Neural progenitor cell (in vitro differentiated cells): ENCODE data around the gene DNAJC15. TPM values are rescaled to one million over a fixed set of nuclear protein-coding genes. Genes with fewer than 3 reads are reported as not detected.
A peak's percentile ranks its signal among the peaks of the same experiment; 100 is the strongest.
"Not testable (repeated sequence)": the region's sequence is repeated elsewhere in the genome, so short reads cannot be mapped to it uniquely, and the experiment has no call there.

Experiments used
- DNase-seq: peaks from one replicate; pipeline ENCODE4 v3.0.0-alpha.2; 2016; ENCODE audit warnings: low spot score
- H2AFZ ChIP-seq: fragments of 200-600 bp; sonication (generic); replicated peaks from 2 replicates; pipeline ENCODE4 v1.6.1; 2016; ENCODE audit warnings: antibody characterized with exemption
- H3F3A ChIP-seq: fragments of 200-600 bp; sonication (generic); 2 replicates; pipeline ENCODE4 v1.6.1; 2016; ENCODE audit warnings: antibody characterized with exemption, low read depth
- H3K27ac ChIP-seq: fragments of 200-600 bp; sonication (generic); 2 replicates; pipeline ENCODE4 v1.5.1; 2016; ENCODE audit warnings: mild to moderate bottlenecking
- H3K27me3 ChIP-seq: fragments of 200-600 bp; sonication (generic); 2 replicates; pipeline ENCODE4 v1.6.1; 2016; ENCODE audit warnings: mild to moderate bottlenecking, moderate library complexity
- H3K36me3 ChIP-seq: fragments of 200-600 bp; sonication (generic); 2 replicates; pipeline ENCODE4 v1.5.1; 2016
- H3K4me1 ChIP-seq: fragments of 200-600 bp; sonication (generic); 2 replicates; pipeline ENCODE4 v1.6.1; 2016; ENCODE audit warnings: mixed run types
- H3K4me2 ChIP-seq: fragments of 200-600 bp; sonication (generic); 2 replicates; pipeline ENCODE4 v1.6.1; 2016
- H3K4me3 ChIP-seq: fragments of 200-600 bp; sonication (generic); 2 replicates; pipeline ENCODE4 v1.5.1; 2016
- H3K79me2 ChIP-seq: fragments of 200-600 bp; sonication (generic); 2 replicates; pipeline ENCODE4 v1.6.1; 2016; ENCODE audit warnings: low read depth
- H3K9ac ChIP-seq: fragments of 200-600 bp; sonication (generic); 2 replicates; pipeline ENCODE4 v1.6.1; 2016
- H3K9me3 ChIP-seq: fragments of 200-600 bp; sonication (generic); 2 replicates; pipeline ENCODE4 v1.5.1; 2016; ENCODE audit warnings: low read depth
- H4K20me1 ChIP-seq: fragments of 200-600 bp; sonication (generic); 2 replicates; pipeline ENCODE4 v1.6.1; 2016; ENCODE audit warnings: low read depth
- H3K27ac Mint-ChIP-seq: 3 replicates; pipeline ENCODE4 v1.8.0; 2021; ENCODE audit warnings: mixed read lengths
- H3K27me3 Mint-ChIP-seq: 2 replicates; pipeline ENCODE4 v1.8.0; 2022; ENCODE audit warnings: low read depth, mild to moderate bottlenecking, inconsistent platforms, moderate library complexity, mixed read lengths; ENCODE audit not compliant: insufficient read depth
- H3K36me3 Mint-ChIP-seq: 3 replicates; pipeline ENCODE4 v1.8.0; 2021; ENCODE audit warnings: mixed read lengths
- H3K4me1 Mint-ChIP-seq: 3 replicates; pipeline ENCODE4 v1.8.0; 2021; ENCODE audit warnings: mixed read lengths
- H3K4me3 Mint-ChIP-seq: 3 replicates; pipeline ENCODE4 v1.8.0; 2021; ENCODE audit warnings: mild to moderate bottlenecking, moderate library complexity, mixed read lengths
- H3K9me3 Mint-ChIP-seq: 3 replicates; pipeline ENCODE4 v1.8.0; 2020; ENCODE audit warnings: mixed read lengths
- CTCF ChIP-seq: fragments of 200-600 bp; sonication (generic); IDR thresholded peaks from 2 replicates; pipeline ENCODE4 v1.5.1; 2017; ENCODE audit warnings: antibody characterized with exemption, mild to moderate bottlenecking
- EZH2 ChIP-seq: fragments of 200-600 bp; sonication (generic); IDR thresholded peaks from 2 replicates; pipeline ENCODE4 v1.6.1; 2017; ENCODE audit warnings: antibody characterized with exemption, mild to moderate bottlenecking, moderate library complexity
- EZH2phosphoT487 ChIP-seq: fragments of 200-600 bp; sonication (generic); IDR thresholded peaks from 2 replicates; pipeline ENCODE4 v1.6.1; 2017; ENCODE audit warnings: antibody characterized with exemption
- total RNA-seq: library from RNA; depleted of rRNA; stranded (reverse); fragments of >200 nt; gene quantifications from 2 replicates; pipeline ENCODE4 v1.2.3, GENCODE V29; 2015; ENCODE audit warnings: low replicate concordance

Gene DNAJC15
- total RNA-seq, 1 donor from 2014 or later: 3.2 TPM

DNA sequence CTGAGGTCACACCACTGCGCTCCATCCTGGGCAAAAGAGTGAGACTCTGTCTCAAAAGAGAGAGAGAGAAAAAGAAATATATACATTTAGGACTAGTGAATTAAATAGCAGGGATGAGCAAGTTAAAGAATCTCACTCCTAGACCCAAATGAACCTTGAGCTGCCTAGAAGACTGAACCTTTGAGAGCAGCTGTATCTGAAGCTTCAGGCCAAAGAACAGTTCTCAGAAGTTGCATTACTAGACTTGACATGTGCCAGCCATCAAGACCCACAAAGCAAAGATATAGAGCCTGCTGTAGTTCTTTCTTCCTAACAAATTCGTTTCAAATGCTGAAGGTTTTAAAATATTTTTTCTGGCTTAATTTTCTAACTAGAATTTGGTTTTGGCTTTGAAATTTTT is 16.6 kb downstream of the DNAJC15 start:
- Mint-ChIP-seq H3K27ac (no peak overlapping the region), H3K36me3 (peaks cover 2% of the 10 kb centered on the region), H3K4me3 (no peak overlapping the region), H3K4me1 (peaks cover 20% of the 10 kb centered on the region), H3K9me3 (peaks cover 5% of the 10 kb centered on the region), H3K27me3 (no peaks in the 10 kb centered on the region)
- Histone ChIP-seq H3K4me1 (peaks cover 27% of the 10 kb centered on the region), H3K4me3 (no peak overlapping the region), H3F3A (peaks cover 18% of the 10 kb centered on the region), H3K27ac (no peak overlapping the region), H3K79me2 (no peaks in the 10 kb centered on the region), H2AFZ (no peak overlapping the region), H4K20me1 (no peaks in the 10 kb centered on the region), H3K27me3 (no peaks in the 10 kb centered on the region), H3K36me3 (no peaks in the 10 kb centered on the region), H3K4me2 (no peak overlapping the region), H3K9me3 (no peaks in the 10 kb centered on the region), H3K9ac (no peak overlapping the region)
- no peak for DNase-seq
- no peak for TF ChIP-seq EZH2
- no peak for TF ChIP-seq EZH2phosphoT487
- no peak for TF ChIP-seq CTCF

DNA sequence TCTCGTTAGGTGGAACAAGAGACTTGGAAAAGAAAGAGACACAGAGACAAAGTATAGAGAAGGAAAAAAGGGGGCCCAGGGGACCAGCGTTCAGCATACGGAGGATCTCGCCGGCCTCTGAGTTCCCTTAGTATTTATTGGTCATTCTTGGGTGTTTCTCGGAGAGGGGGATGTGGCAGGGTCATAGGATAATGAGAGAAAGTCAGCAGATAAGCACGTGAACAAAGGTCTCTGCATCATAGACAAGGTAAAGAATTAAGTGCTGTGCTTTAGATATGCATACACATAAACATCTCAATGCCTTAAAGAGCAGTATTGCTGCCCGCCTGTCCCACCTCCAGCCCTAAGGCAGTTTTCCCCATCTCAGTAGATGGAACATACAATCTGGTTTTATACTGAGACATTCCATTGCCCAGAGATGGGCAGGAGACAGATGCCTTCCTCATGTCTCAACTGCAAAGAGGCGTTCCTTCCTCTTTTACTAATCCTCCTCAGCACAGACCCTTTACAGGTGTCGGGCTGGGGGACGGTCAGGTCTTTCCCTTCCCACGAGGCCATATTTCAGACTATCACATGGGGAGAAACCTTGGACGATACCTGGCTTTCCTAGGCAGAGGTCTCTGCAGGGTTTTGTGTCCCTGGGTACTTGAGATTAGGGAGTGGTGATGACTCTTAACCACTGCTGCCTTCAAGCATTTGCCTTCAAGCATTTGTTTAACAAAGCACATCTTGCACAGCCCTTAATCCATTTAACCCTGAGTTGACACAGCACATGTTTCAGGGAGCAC is 17.4 kb downstream of the DNAJC15 start:
- H3K27ac Mint-ChIP-seq, H3K9ac ChIP-seq, H3K9me3 Mint-ChIP-seq, H3K9me3 ChIP-seq, H3K36me3 Mint-ChIP-seq, H3K79me2 ChIP-seq, H3K4me3 ChIP-seq, H3K36me3 ChIP-seq, H3K27me3 Mint-ChIP-seq, H2AFZ ChIP-seq, H4K20me1 ChIP-seq, H3K27ac ChIP-seq, H3K27me3 ChIP-seq: not testable (repeated sequence)
- peak; percentile 42 for DNase-seq
- H3K4me1 Mint-ChIP-seq: peaks cover 20% of the 10 kb centered on the region
- H3K4me1 ChIP-seq: peaks cover 27% of the 10 kb centered on the region
- H3K4me3 Mint-ChIP-seq: peak overlapping the region; percentile 57
- H3F3A ChIP-seq: peaks cover 18% of the 10 kb centered on the region
- H3K4me2 ChIP-seq: peak overlapping the region; percentile 2

DNA sequence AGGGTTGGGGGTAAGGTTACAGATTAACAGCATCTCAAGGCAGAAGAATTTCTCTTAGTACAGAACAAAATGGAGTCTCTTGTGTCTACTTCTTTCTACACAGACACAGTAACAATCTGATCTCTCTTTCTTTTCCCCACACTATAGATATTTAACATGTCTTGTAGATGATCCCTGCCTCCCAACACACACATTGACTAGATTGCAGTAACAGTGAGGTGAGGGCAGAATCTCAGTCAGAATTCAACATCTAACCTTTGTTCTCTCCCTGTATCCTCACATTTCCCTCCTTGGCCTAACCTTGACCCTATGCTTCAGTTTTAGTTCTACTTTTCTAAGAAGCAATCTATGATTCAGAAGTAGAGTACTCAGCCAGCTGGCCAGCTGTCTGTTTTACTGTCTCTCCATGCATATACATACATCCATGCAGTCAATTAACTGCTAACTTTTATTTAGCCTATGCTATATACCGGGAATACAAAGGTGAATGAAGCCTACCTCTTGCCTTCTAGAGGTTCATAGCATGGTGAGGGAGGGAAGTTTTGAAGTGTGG is 18.1 kb downstream of the DNAJC15 start:
- Mint-ChIP-seq H3K27me3 (no peaks in the 10 kb centered on the region), H3K36me3 (peaks cover 2% of the 10 kb centered on the region), H3K4me1 (peaks cover 20% of the 10 kb centered on the region), H3K9me3 (peaks cover 5% of the 10 kb centered on the region), H3K4me3 (no peak overlapping the region), H3K27ac (no peak overlapping the region)
- H3K79me2 ChIP-seq: no peaks in the 10 kb centered on the region
- peaks cover 27% of the 10 kb centered on the region for H3K4me1 ChIP-seq
- DNase-seq: no peak
- H4K20me1 ChIP-seq: no peaks in the 10 kb centered on the region
- no peak overlapping the region for H3K27ac ChIP-seq
- no peak overlapping the region for H3K4me3 ChIP-seq
- H3K9me3 ChIP-seq: no peaks in the 10 kb centered on the region
- H3K9ac ChIP-seq: no peak overlapping the region
- H3F3A ChIP-seq: peaks cover 18% of the 10 kb centered on the region
- TF ChIP-seq EZH2phosphoT487: no peak
- no peak for TF ChIP-seq EZH2
- no peak for TF ChIP-seq CTCF
- peak overlapping the region; percentile 2 for H3K4me2 ChIP-seq
- H3K36me3 ChIP-seq: no peaks in the 10 kb centered on the region
- no peaks in the 10 kb centered on the region for H3K27me3 ChIP-seq
- no peak overlapping the region for H2AFZ ChIP-seq

DNA sequence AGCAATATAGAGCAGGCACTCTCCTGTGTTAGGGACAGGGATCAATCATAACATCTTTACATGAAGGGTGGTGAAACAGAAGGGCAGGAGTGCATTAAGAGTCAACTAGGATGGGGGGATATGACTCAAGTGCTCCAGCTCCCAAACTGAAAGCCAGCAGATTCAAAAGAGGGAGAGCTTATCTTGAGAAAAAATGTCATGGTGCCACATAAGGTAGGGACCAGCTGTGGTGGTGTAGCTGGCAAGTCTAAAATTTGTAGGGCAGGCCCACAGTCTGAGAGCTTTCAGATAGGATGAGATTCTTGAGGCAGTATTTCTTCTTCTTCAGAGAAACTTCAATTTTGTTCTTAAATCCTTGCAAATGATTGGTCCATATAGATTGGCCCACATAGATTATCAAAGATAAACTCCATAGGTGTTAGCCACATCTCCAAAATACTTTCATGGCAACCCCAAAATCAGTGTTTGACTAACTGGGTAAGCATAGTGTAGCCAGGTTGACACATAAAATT is 19.1 kb downstream of the DNAJC15 start:
- Histone ChIP-seq H3K4me3 (no peak overlapping the region), H3K4me1 (peaks cover 27% of the 10 kb centered on the region), H3K9ac (no peak overlapping the region), H4K20me1 (no peaks in the 10 kb centered on the region), H3K4me2 (no peak overlapping the region), H3K27ac (no peak overlapping the region), H3F3A (peaks cover 18% of the 10 kb centered on the region), H3K36me3 (no peaks in the 10 kb centered on the region), H3K27me3 (no peaks in the 10 kb centered on the region), H3K79me2 (no peaks in the 10 kb centered on the region), H2AFZ (no peak overlapping the region), H3K9me3 (no peaks in the 10 kb centered on the region)
- Mint-ChIP-seq H3K36me3 (peaks cover 2% of the 10 kb centered on the region), H3K9me3 (peaks cover 5% of the 10 kb centered on the region), H3K4me1 (peaks cover 20% of the 10 kb centered on the region), H3K4me3 (no peak overlapping the region), H3K27me3 (no peaks in the 10 kb centered on the region), H3K27ac (no peak overlapping the region)
- no peak for DNase-seq
- no peak for TF ChIP-seq CTCF
- TF ChIP-seq EZH2phosphoT487: no peak
- TF ChIP-seq EZH2: no peak
